NOMO-1 (cell line): ENCODE data around the gene RCN1.
"Not testable (repeated sequence)": the region's sequence is repeated elsewhere in the genome, so short reads cannot be mapped to it uniquely, and the experiment has no call there.

ENCODE experiments used
- DNase-seq, 2 experiments: peaks; one replicate each; lab custom pipeline; 2025; ENCODE audit not compliant: unreplicated experiment in 2 of 2; lab: John Stamatoyannopoulos, UW

Gene RCN1

GRCh38 chr11:32109592-32109991 lies 18.7 kb downstream of the RCN1 start:
- DNase-seq = no peak

GRCh38 chr11:32110795-32111194 lies 19.9 kb downstream of the RCN1 start:
- DNase-seq = no peak

- DNase-seq = no peak
Measured at GRCh38 chr11:32113200-32113919, 22.5 kb downstream of the RCN1 start.

GRCh38 chr11:32113920-32114203 lies 23.0 kb downstream of the RCN1 start:
- no peak for DNase-seq

- DNase-seq = no peak
Measured at GRCh38 chr11:32115446-32115845, 24.6 kb downstream of the RCN1 start.

- DNase-seq = no peak
Measured at GRCh38 chr11:32116668-32117067, 25.8 kb downstream of the RCN1 start.

- DNase-seq = no peak
Measured at GRCh38 chr11:32118025-32118974, 27.4 kb downstream of the RCN1 start.

GRCh38 chr11:32119139-32119538 lies 28.3 kb downstream of the RCN1 start:
- DNase-seq = not testable (repeated sequence)

GRCh38 chr11:32121012-32121411 lies 30.1 kb downstream of the RCN1 start:
- DNase-seq = no peak

GRCh38 chr11:32122200-32122599 lies 31.3 kb downstream of the RCN1 start:
- no peak for DNase-seq

GRCh38 chr11:32131321-32131720 lies 40.4 kb downstream of the RCN1 start:
- DNase-seq = no peak

GRCh38 chr11:32136657-32137056 lies 45.8 kb downstream of the RCN1 start:
- no peak for DNase-seq

- DNase-seq = no peak
Measured at GRCh38 chr11:32137263-32137662, 46.4 kb downstream of the RCN1 start.

GRCh38 chr11:32137869-32138268 lies 47.0 kb downstream of the RCN1 start:
- no peak for DNase-seq

GRCh38 chr11:32138902-32139301 lies 48.0 kb downstream of the RCN1 start:
- no peak for DNase-seq

GRCh38 chr11:32139896-32140520 lies 49.1 kb downstream of the RCN1 start:
- DNase-seq = no peak

GRCh38 chr11:32141745-32142546 lies 51.1 kb downstream of the RCN1 start:
- no peak for DNase-seq

- DNase-seq = no peak
Measured at GRCh38 chr11:32143378-32143777, 52.5 kb downstream of the RCN1 start.

- DNase-seq = no peak
Measured at GRCh38 chr11:32145282-32145681, 54.4 kb downstream of the RCN1 start.

GRCh38 chr11:32148895-32149294 lies 58.0 kb downstream of the RCN1 start:
- DNase-seq = no peak

- DNase-seq = no peak
Measured at GRCh38 chr11:32149748-32150147, 58.9 kb downstream of the RCN1 start.
